Mesenchymal stem cell (in vitro differentiated cells and primary cell): ENCODE data around the gene WDR73.
A peak's percentile ranks its signal among the peaks of the same experiment; 100 is the strongest.

Source experiments
- DNase-seq: peaks from one replicate; pipeline ENCODE4 v3.0.0-alpha.2; 2013
- H2AFZ ChIP-seq: one replicate; pipeline ENCODE4 v1.6.1; 2013; ENCODE audit warnings: low read depth, mild to moderate bottlenecking, control low read depth, inconsistent platforms, low read length, moderate library complexity
- H2AK5ac ChIP-seq: 2 replicates; pipeline ENCODE4 v1.6.1; 2013; ENCODE audit warnings: low read length, moderate library complexity, mild to moderate bottlenecking, inconsistent platforms; ENCODE audit not compliant: severe bottlenecking
- H2BK120ac ChIP-seq: one replicate; pipeline ENCODE4 v1.6.1; 2013; ENCODE audit warnings: low read depth, mild to moderate bottlenecking, inconsistent platforms, low read length, moderate library complexity
- H2BK12ac ChIP-seq, 2 experiments: one replicate each; pipeline ENCODE4 v1.6.1; 2013; ENCODE audit warnings: inconsistent platforms in 2 of 2, low read length in 2 of 2, mild to moderate bottlenecking in 2 of 2, moderate library complexity in 2 of 2, control low read depth in 1 of 2
- H2BK15ac ChIP-seq: one replicate; pipeline ENCODE4 v1.6.1; 2013; ENCODE audit warnings: mild to moderate bottlenecking, low read depth, inconsistent platforms; ENCODE audit not compliant: poor library complexity, severe bottlenecking
- H2BK5ac ChIP-seq: 2 replicates; pipeline ENCODE4 v1.6.1; 2013; ENCODE audit warnings: low read depth, mild to moderate bottlenecking, low read length, control low read depth, inconsistent platforms; ENCODE audit not compliant: poor library complexity, severe bottlenecking
- H3K14ac ChIP-seq, 2 experiments: one replicate each; pipeline ENCODE4 v1.6.1; 2013; ENCODE audit warnings: inconsistent platforms in 2 of 2, low read length in 2 of 2, control low read depth in 1 of 2, mild to moderate bottlenecking in 1 of 2, moderate library complexity in 1 of 2
- H3K18ac ChIP-seq, 2 experiments: one replicate each; pipeline ENCODE4 v1.6.1; 2013; ENCODE audit warnings: inconsistent platforms in 2 of 2, low read length in 2 of 2, control low read depth in 1 of 2, low read depth in 1 of 2, mild to moderate bottlenecking in 1 of 2
- H3K23ac ChIP-seq, 2 experiments: one replicate each; pipeline ENCODE4 v1.6.1; 2013; ENCODE audit warnings: inconsistent platforms in 2 of 2, low read length in 2 of 2, mild to moderate bottlenecking in 2 of 2, moderate library complexity in 2 of 2, control low read depth in 1 of 2
- H3K27ac ChIP-seq: 2 replicates; pipeline ENCODE4 v1.5.1; 2013; ENCODE audit warnings: mild to moderate bottlenecking, moderate library complexity, low read length, control low read depth, inconsistent platforms; ENCODE audit not compliant: poor library complexity, severe bottlenecking
- H3K27me3 ChIP-seq, 2 experiments: 2 replicates each; pipeline versions ENCODE4 v1.6.1 to v1.7.0; 2013; ENCODE audit warnings: low read length in 2 of 2, mild to moderate bottlenecking in 2 of 2, moderate library complexity in 2 of 2, control low read depth in 1 of 2, inconsistent platforms in 1 of 2; ENCODE audit not compliant: control insufficient read depth in 1 of 2, insufficient read depth in 1 of 2
- H3K36me3 ChIP-seq, 2 experiments: 2 replicates each; pipeline versions ENCODE4 v1.6.1 to v1.7.0; 2013; ENCODE audit warnings: low read length in 2 of 2, control low read depth in 1 of 2, inconsistent platforms in 1 of 2, low read depth in 1 of 2, mild to moderate bottlenecking in 1 of 2; ENCODE audit not compliant: insufficient read depth in 2 of 2, control insufficient read depth in 1 of 2
- H3K4ac ChIP-seq, 2 experiments: one replicate each; pipeline ENCODE4 v1.6.1; 2013; ENCODE audit warnings: inconsistent platforms in 2 of 2, low read length in 2 of 2, mild to moderate bottlenecking in 2 of 2, moderate library complexity in 2 of 2, control low read depth in 1 of 2, low read depth in 1 of 2
- H3K4me1 ChIP-seq: 2 replicates; pipeline ENCODE4 v1.6.1; 2013; ENCODE audit warnings: low read depth, low read length, control low read depth; ENCODE audit not compliant: control insufficient read depth, insufficient read depth
- H3K4me2 ChIP-seq: 2 replicates; pipeline ENCODE4 v1.6.1; 2013; ENCODE audit warnings: low read length, mild to moderate bottlenecking, inconsistent platforms; ENCODE audit not compliant: poor library complexity, severe bottlenecking
- H3K4me3 ChIP-seq, 2 experiments: 2 replicates each; pipeline versions ENCODE4 v1.5.1 to v1.7.0; 2013; ENCODE audit warnings: low read length in 2 of 2, mild to moderate bottlenecking in 2 of 2, control low read depth in 1 of 2, low read depth in 1 of 2; ENCODE audit not compliant: insufficient read depth in 1 of 2
- H3K79me1 ChIP-seq: replicated peaks from 2 replicates; pipeline ENCODE4 v1.6.1; 2013; ENCODE audit warnings: mild to moderate bottlenecking, control low read depth, low read length, inconsistent platforms; ENCODE audit not compliant: poor library complexity, severe bottlenecking
- H3K9ac ChIP-seq: 2 replicates; pipeline ENCODE4 v1.7.0; 2013; ENCODE audit warnings: mild to moderate bottlenecking, low read length, moderate library complexity
- H3K9me3 ChIP-seq: 2 replicates; pipeline ENCODE4 v1.7.0; 2013; ENCODE audit warnings: mild to moderate bottlenecking, low read length; ENCODE audit not compliant: control insufficient read depth
- H4K8ac ChIP-seq: one replicate; pipeline ENCODE4 v1.6.1; 2013; ENCODE audit warnings: inconsistent platforms, mild to moderate bottlenecking, low read length, moderate library complexity
- H4K91ac ChIP-seq: one replicate; pipeline ENCODE4 v1.6.1; 2013; ENCODE audit warnings: mild to moderate bottlenecking, low read length, inconsistent platforms
- WGBS: methylation state at CpG from one replicate; pipeline ENCODE4 v1.1.7; 2013; ENCODE audit warnings: mixed read lengths; 5-methylcytosine and 5-hydroxymethylcytosine counted together

Gene WDR73

DNA sequence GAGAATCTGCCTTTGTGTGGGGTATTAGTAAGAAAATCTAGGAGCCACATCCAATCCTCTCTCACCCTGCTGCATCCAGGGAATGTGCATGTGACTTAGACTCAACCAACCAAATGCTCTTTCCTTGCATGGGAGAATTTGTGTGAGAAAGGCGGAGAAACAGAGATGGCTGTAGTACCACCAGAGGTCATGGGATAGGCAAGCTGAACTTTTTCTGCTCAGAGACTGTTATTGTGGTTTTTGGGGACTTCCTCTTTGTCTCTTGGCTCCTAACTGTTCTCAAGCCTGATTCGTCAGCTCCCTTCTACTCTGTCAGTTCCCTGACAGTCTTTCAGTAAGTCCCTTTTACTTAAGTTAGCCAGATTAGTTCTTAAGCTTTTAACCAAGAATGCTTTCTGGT is 55.8 kb downstream of the WDR73 start:
- Histone ChIP-seq H3K4ac (no peak overlapping the region), H3K23ac (no peak overlapping the region), H2BK12ac (no peak overlapping the region), H2AK5ac (no peak overlapping the region), H3K27me3 (peaks cover 0 to 7% of the 10 kb centered on the region in 2 experiments), H3K79me1 (peaks cover 9% of the 10 kb centered on the region), H3K9me3 (no peaks in the 10 kb centered on the region), H3K9ac (no peak overlapping the region), H4K91ac (no peak overlapping the region), H2BK5ac (no peak overlapping the region), H2BK120ac (no peak overlapping the region), H3K4me2 (no peak overlapping the region), H3K4me3 (no peak overlapping the region), H3K36me3 (no peaks in the 10 kb centered on the region), H2BK15ac (no peak overlapping the region), H2AFZ (no peak overlapping the region), H3K27ac (no peak overlapping the region), H3K18ac (no peak overlapping the region), H3K4me1 (peaks cover 5% of the 10 kb centered on the region), H4K8ac (no peak overlapping the region), H3K14ac (no peak overlapping the region)
- DNase-seq: peak; percentile 45
- WGBS: 83% methylated on average over 2 of the region's 2 CpGs

DNA sequence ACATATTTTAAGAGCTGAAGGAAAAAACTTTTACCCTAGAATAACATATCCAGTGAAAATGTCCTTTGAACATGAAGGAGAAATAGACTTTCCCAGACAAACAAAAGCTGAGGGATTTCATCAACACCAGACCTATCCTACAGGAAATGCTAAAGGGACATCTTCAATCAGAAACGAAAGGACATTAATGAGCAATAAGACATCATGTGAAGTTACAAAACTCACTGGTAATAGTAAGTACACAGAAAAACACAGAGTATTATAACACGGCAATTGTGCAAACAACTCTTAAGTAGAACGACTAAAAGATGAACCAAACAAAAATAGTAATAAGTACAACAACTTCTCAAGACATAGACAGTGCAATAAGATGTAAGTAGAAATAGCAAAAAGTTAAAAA is 56.8 kb downstream of the WDR73 start:
- no peak overlapping the region for H3K18ac ChIP-seq
- H2AK5ac ChIP-seq: no peak overlapping the region
- no peak overlapping the region for H3K9ac ChIP-seq
- H3K27me3 ChIP-seq: peaks cover 0 to 10% of the 10 kb centered on the region in 2 experiments
- H3K27ac ChIP-seq: no peak overlapping the region
- no peak overlapping the region for H2AFZ ChIP-seq
- no peak overlapping the region for H3K4me2 ChIP-seq
- H3K79me1 ChIP-seq: peaks cover 7% of the 10 kb centered on the region
- no peak overlapping the region for H3K4me3 ChIP-seq
- no peaks in the 10 kb centered on the region for H3K36me3 ChIP-seq
- H2BK12ac ChIP-seq: no peak overlapping the region
- no peak overlapping the region for H2BK15ac ChIP-seq
- H4K91ac ChIP-seq: no peak overlapping the region
- H3K9me3 ChIP-seq: no peaks in the 10 kb centered on the region
- no peak overlapping the region for H3K4ac ChIP-seq
- H4K8ac ChIP-seq: no peak overlapping the region
- peaks cover 5% of the 10 kb centered on the region for H3K4me1 ChIP-seq
- no CpG with 5 or more reads among the region's 3 CpGs for WGBS
- H2BK120ac ChIP-seq: no peak overlapping the region
- H2BK5ac ChIP-seq: no peak overlapping the region
- DNase-seq: no peak
- H3K14ac ChIP-seq: no peak overlapping the region
- H3K23ac ChIP-seq: no peak overlapping the region

DNA sequence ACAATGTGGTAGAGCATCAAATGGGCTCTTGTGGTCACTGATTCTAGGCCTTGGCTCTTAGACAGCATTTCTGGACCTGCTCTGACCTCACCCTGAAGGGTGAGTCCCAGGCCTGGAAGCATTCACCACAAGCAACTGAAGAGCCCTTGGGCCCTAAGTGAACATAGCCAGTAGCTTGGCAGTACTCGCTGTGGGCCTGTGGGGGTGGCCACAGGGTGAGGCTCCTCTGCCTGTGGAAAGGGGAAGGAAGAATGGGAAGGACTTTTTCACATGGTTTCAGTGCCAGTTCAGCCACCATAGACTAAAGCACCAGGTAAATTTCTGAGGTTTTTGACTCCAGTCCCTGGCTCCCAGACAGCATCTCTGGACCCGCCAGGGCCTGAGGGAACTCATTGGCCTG is 58.4 kb downstream of the WDR73 start:
- Histone ChIP-seq H3K36me3 (no peaks in the 10 kb centered on the region), H3K14ac (no peak overlapping the region), H3K18ac (no peak overlapping the region), H4K8ac (no peak overlapping the region), H3K9ac (no peak overlapping the region), H3K4me3 (no peak overlapping the region), H2AFZ (no peak overlapping the region), H3K27ac (no peak overlapping the region), H2BK15ac (no peak overlapping the region), H3K9me3 (no peaks in the 10 kb centered on the region), H2AK5ac (no peak overlapping the region), H3K23ac (no peak overlapping the region), H3K4ac (no peak overlapping the region), H3K27me3 (peaks cover 0 to 10% of the 10 kb centered on the region in 2 experiments), H2BK5ac (no peak overlapping the region), H2BK12ac (no peak overlapping the region), H3K79me1 (no peaks in the 10 kb centered on the region), H3K4me2 (no peak overlapping the region), H2BK120ac (no peak overlapping the region), H4K91ac (no peak overlapping the region), H3K4me1 (peaks cover 3% of the 10 kb centered on the region)
- no peak for DNase-seq
- WGBS: 94% methylated on average over 2 of the region's 2 CpGs

- Histone ChIP-seq H3K4ac (no peak overlapping the region), H4K8ac (no peak overlapping the region), H3K9me3 (no peaks in the 10 kb centered on the region), H3K4me2 (no peak overlapping the region), H3K23ac (no peak overlapping the region), H3K27ac (no peak overlapping the region), H3K18ac (no peak overlapping the region), H2BK15ac (no peak overlapping the region), H2BK12ac (no peak overlapping the region), H2BK5ac (no peak overlapping the region), H3K79me1 (no peaks in the 10 kb centered on the region), H3K4me1 (no peaks in the 10 kb centered on the region), H2AK5ac (no peak overlapping the region), H2AFZ (no peak overlapping the region), H2BK120ac (no peak overlapping the region), H3K4me3 (no peak overlapping the region), H3K14ac (no peak overlapping the region), H3K36me3 (no peaks in the 10 kb centered on the region), H3K9ac (no peak overlapping the region), H3K27me3 (peaks cover 0 to 10% of the 10 kb centered on the region in 2 experiments), H4K91ac (no peak overlapping the region)
- no peak for DNase-seq
- 70% methylated on average over 2 of the region's 3 CpGs for WGBS
Measured at GRCh38 chr15:84594617-84595290, 59.3 kb downstream of the WDR73 start.
